Colonic mucosa (tissue), 4 donors: ENCODE results near the gene BICRA. TPM values are rescaled to one million over a fixed set of nuclear protein-coding genes. Genes with fewer than 3 reads are reported as not detected.

Experiments
- DNase-seq: peaks from one replicate; pipeline ENCODE4 v3.0.0-alpha.2; 2020
- H3K27ac ChIP-seq: fragments of 200-600 bp; one replicate; pipeline ENCODE4 v1.8.0; 2021
- H3K27me3 ChIP-seq: fragments of 200-600 bp; one replicate; pipeline ENCODE4 v1.8.0; 2021
- H3K36me3 ChIP-seq: fragments of 200-600 bp; one replicate; pipeline ENCODE4 v1.8.0; 2021
- H3K4me1 ChIP-seq: fragments of 200-600 bp; one replicate; pipeline ENCODE4 v1.8.0; 2021; ENCODE audit warnings: mild to moderate bottlenecking
- H3K4me3 ChIP-seq: fragments of 200-600 bp; one replicate; pipeline ENCODE4 v1.8.0; 2021
- H3K9ac ChIP-seq, 2 donors: one replicate each; pipeline ENCODE4 v1.7.0; 2013; ENCODE audit warnings: control low read depth in 2 of 2, low read depth in 2 of 2, low read length in 2 of 2
- H3K9me3 ChIP-seq: fragments of 200-600 bp; one replicate; pipeline ENCODE4 v1.8.0; 2021
- CTCF ChIP-seq: fragments of 200-600 bp; IDR thresholded peaks from one replicate; pipeline ENCODE4 v1.8.0; 2022; ENCODE audit warnings: antibody characterized with exemption, mild to moderate bottlenecking
- intact Hi-C: fragments of 100-400 bp; cut with DNase I; formaldehyde crosslinking; loops from one replicate; pipeline ENCODE4 v1.14.1; 2022
- total RNA-seq, 2 donors: library from RNA; stranded (reverse); fragmentation: NEBNext Ultra II Directional in 1 of 2; extraction: Animal tissue kit (Norgen Biotek cat#: 25700) in 1 of 2; gene quantifications; one replicate each; pipeline ENCODE4 v1.2.1, GENCODE V29; 2021
- donor health status: healthy.
- donor health status: DM: no; HTN: no; CAD: no.
- donor health status: DM: no; HTN: no; CAD: no.

Gene BICRA
- total RNA-seq, 2 donors from 2014 or later: 11.7 to 13.4 TPM

DNA sequence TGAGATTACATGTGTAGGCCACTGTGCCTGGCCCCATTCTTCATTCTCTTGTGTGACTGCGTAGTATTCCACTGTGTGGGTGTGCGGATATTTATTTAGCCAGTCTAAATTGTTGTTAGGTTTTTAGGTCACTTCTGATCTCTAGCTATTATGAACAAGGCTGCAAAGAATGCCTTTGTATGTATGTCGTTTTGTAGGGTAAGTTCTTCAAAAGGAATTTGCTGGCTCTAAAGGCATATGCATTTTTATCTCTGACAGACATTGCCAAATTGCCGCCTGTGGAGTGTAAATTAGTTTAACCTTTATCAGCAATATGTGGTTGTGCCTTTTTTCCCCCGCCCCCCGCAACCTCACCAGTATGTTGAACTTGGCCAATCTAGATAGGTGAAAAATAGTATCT is 74.0 kb downstream of the BICRA start:
- H3K4me3 ChIP-seq: no peak overlapping the region
- intact Hi-C loops: no loop called here
- H3K9ac ChIP-seq: no peak overlapping the region
- no peaks in the 10 kb centered on the region for H3K9me3 ChIP-seq
- no peak for DNase-seq
- H3K27me3 ChIP-seq: no peaks in the 10 kb centered on the region
- H3K36me3 ChIP-seq: peaks cover 8% of the 10 kb centered on the region
- H3K4me1 ChIP-seq: no peaks in the 10 kb centered on the region
- no peak for TF ChIP-seq CTCF
- H3K27ac ChIP-seq: no peak overlapping the region

- H3K4me1 ChIP-seq: no peaks in the 10 kb centered on the region
- H3K4me3 ChIP-seq: no peak overlapping the region
- no peak for TF ChIP-seq CTCF
- H3K27ac ChIP-seq: no peak overlapping the region
- no peak overlapping the region for H3K9ac ChIP-seq
- no peak for DNase-seq
- no peaks in the 10 kb centered on the region for H3K36me3 ChIP-seq
- H3K27me3 ChIP-seq: no peaks in the 10 kb centered on the region
- intact Hi-C loops: no loop called here
- no peaks in the 10 kb centered on the region for H3K9me3 ChIP-seq
Measured at GRCh38 chr19:47686679-47687450, 77.9 kb downstream of the BICRA start.

- no peaks in the 10 kb centered on the region for H3K4me1 ChIP-seq
- H3K9ac ChIP-seq: no peak overlapping the region
- H3K4me3 ChIP-seq: no peak overlapping the region
- H3K36me3 ChIP-seq: no peaks in the 10 kb centered on the region
- no peaks in the 10 kb centered on the region for H3K27me3 ChIP-seq
- H3K9me3 ChIP-seq: no peaks in the 10 kb centered on the region
- intact Hi-C loops: no loop called here
- no peak for DNase-seq
- TF ChIP-seq CTCF: no peak
- no peak overlapping the region for H3K27ac ChIP-seq
Measured at GRCh38 chr19:47687906-47688305, 79.0 kb downstream of the BICRA start.

- Histone ChIP-seq H3K27ac (no peak overlapping the region), H3K27me3 (no peaks in the 10 kb centered on the region), H3K4me3 (no peak overlapping the region), H3K9ac (no peak overlapping the region), H3K9me3 (no peaks in the 10 kb centered on the region), H3K4me1 (no peaks in the 10 kb centered on the region), H3K36me3 (no peaks in the 10 kb centered on the region)
- no peak for DNase-seq
- no peak for TF ChIP-seq CTCF
- intact Hi-C loops: loop anchor here (10.0 kb wide), 1 partner anchor 176 kb away; the partner anchor contains the start of gene NAPA
Measured at GRCh38 chr19:47691090-47691489, 82.2 kb downstream of the BICRA start.

DNA sequence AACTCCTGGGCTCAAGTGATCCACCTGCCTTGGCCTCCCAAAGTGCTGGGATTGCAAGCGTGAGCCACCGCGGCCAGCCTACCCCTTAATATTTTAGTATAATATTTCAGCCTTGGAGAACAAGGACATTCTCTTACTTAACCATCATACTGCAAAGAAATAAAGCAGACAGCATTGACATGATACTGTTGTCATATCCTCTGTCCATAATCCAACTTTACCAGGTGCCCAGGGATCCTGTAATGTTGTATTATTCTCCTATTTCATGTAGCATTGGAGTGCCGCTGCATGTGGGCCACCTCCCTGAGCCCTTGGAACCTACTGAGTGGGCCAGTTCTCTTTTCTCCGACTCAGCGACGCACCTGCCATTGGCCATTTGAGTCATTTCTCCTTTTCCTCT is 82.8 kb downstream of the BICRA start:
- TF ChIP-seq CTCF: no peak
- no peaks in the 10 kb centered on the region for H3K27me3 ChIP-seq
- H3K4me1 ChIP-seq: no peaks in the 10 kb centered on the region
- intact Hi-C loops: loop anchor here (10.0 kb wide), 1 partner anchor 177 kb away; the partner anchor contains the start of gene NAPA
- H3K4me3 ChIP-seq: no peak overlapping the region
- no peaks in the 10 kb centered on the region for H3K36me3 ChIP-seq
- no peak for DNase-seq
- no peak overlapping the region for H3K27ac ChIP-seq
- no peak overlapping the region for H3K9ac ChIP-seq
- H3K9me3 ChIP-seq: no peaks in the 10 kb centered on the region
